OCI-LY7 (cell line): ENCODE data around the gene PKHD1.

Source experiments
- EZH2phosphoT487 ChIP-seq: fragments of 200-600 bp; sonication (generic); IDR thresholded peaks from 2 replicates; pipeline ENCODE4 v1.6.1; 2018; ENCODE audit warnings: low read depth, borderline replicate concordance, mild to moderate bottlenecking, mixed run types, antibody characterized with exemption, low read length, moderate library complexity, mixed read lengths
- TF ChIP-seq, protein P1 (sequence below): fragments of 200-600 bp; sonication (generic); conservative IDR thresholded peaks from 2 replicates; pipeline ENCODE4 v1.5.1; 2014; ENCODE audit warnings: mild to moderate bottlenecking, antibody characterized with exemption, low read length, moderate library complexity, mixed read lengths

DNA sequence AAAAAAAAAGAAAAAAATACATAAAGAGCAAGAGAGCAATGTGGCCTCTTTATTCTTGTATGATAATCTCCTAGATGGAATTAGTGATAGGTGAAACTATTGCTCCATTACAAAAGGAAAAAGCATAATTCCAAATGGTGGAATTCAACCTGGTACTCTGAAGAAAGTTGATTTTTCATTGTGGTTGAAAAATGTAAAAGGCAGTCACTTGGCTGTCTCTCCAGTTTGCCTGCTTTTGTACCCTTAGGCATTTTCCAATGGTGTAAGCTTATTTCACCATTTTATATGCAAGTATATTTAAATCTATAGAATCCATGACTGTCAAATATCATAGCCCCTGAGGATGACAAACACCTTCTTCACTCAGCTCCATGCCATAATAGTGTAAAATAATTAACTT is 38.8 kb upstream of the PKHD1 start:
- TF ChIP-seq, protein P1, sequence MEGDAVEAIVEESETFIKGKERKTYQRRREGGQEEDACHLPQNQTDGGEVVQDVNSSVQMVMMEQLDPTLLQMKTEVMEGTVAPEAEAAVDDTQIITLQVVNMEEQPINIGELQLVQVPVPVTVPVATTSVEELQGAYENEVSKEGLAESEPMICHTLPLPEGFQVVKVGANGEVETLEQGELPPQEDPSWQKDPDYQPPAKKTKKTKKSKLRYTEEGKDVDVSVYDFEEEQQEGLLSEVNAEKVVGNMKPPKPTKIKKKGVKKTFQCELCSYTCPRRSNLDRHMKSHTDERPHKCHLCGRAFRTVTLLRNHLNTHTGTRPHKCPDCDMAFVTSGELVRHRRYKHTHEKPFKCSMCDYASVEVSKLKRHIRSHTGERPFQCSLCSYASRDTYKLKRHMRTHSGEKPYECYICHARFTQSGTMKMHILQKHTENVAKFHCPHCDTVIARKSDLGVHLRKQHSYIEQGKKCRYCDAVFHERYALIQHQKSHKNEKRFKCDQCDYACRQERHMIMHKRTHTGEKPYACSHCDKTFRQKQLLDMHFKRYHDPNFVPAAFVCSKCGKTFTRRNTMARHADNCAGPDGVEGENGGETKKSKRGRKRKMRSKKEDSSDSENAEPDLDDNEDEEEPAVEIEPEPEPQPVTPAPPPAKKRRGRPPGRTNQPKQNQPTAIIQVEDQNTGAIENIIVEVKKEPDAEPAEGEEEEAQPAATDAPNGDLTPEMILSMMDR: no peak
- no peak for TF ChIP-seq EZH2phosphoT487
